ENCODE data around the gene ACLY. TPM values are rescaled to one million over a fixed set of nuclear protein-coding genes. Genes with fewer than 3 reads are reported as not detected.

The ACLY gene
- total and polyA plus RNA-seq, 2 donors (not counting 1 experiment from before 2014, with no cell fraction given): 40.2 to 91.5 TPM

DNA sequence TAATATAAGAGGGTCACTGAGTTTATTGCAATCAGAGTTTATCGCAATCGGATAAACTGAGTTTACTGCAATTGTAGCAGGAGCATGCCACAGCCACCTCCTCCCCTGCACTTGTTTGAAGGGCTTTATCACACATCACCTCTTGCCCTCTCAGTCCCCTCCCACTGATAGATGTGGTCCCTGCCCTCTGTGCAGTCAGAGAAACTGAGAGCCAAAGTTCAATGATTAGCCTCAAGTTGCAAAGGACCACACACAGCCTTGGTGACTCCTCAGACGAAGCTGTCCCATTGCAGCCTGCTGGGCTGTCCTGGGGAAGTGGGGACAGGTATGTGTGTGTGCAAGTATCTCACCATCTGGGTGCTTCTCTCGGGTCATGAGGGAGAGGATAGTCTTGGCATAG, 13.6 kb downstream of the ACLY start:
- 92% methylated on average over 2 of the region's 4 CpGs for WGBS (ENCODE audit: insufficient coverage)
- H3K27ac Mint-ChIP-seq: no peak overlapping the region
- no peak overlapping the region for H3K4me3 Mint-ChIP-seq
- H3K79me2 ChIP-seq (ENCODE audit: control insufficient read depth, insufficient read depth, low read length): peaks cover 6% of the 10 kb centered on the region
- peaks cover 1 to 84% of the 10 kb centered on the region in 2 experiments for H3K36me3 ChIP-seq (replicated peaks in 1 of 2; ENCODE audit: control extremely low read depth in 1 of 2, control insufficient read depth in 1 of 2, extremely low read depth in 1 of 2, insufficient read depth in 2 of 2, low read length in 1 of 2)
- H3K27me3 ChIP-seq (replicated peaks in 1 of 4; ENCODE audit: control extremely low read depth in 1 of 4, control insufficient read depth in 3 of 4, insufficient read depth in 4 of 4, low read length in 3 of 4): no peaks in the 10 kb centered on the region
- H3K9me3 ChIP-seq (ENCODE audit: control extremely low read depth in 1 of 3, control insufficient read depth in 2 of 3, insufficient read depth in 1 of 3, low read length in 2 of 3): no peaks in the 10 kb centered on the region
- TF ChIP-seq EZH2 (IDR thresholded peaks at IDR 0.05; ENCODE audit: borderline replicate concordance, insufficient read depth, low read depth, low read length, poor library complexity, severe bottlenecking): no peak
- TF ChIP-seq, protein P1, sequence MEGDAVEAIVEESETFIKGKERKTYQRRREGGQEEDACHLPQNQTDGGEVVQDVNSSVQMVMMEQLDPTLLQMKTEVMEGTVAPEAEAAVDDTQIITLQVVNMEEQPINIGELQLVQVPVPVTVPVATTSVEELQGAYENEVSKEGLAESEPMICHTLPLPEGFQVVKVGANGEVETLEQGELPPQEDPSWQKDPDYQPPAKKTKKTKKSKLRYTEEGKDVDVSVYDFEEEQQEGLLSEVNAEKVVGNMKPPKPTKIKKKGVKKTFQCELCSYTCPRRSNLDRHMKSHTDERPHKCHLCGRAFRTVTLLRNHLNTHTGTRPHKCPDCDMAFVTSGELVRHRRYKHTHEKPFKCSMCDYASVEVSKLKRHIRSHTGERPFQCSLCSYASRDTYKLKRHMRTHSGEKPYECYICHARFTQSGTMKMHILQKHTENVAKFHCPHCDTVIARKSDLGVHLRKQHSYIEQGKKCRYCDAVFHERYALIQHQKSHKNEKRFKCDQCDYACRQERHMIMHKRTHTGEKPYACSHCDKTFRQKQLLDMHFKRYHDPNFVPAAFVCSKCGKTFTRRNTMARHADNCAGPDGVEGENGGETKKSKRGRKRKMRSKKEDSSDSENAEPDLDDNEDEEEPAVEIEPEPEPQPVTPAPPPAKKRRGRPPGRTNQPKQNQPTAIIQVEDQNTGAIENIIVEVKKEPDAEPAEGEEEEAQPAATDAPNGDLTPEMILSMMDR (IDR thresholded peaks at IDR 0.05): no peak
- H3K4me2 ChIP-seq (replicated peaks; ENCODE audit: low read depth, low read length, poor library complexity, severe bottlenecking): no peak overlapping the region
- ChIA-PET POLR2A (interaction anchor here (0.6 kb wide), 1 partner anchor 901 kb away, joined by 4 read pairs; no protein-coding TSS in a partner anchor), CTCF (no interaction called here)
- DNase-seq: no peak
- H3K4me3 ChIP-seq (ENCODE audit: control extremely low read depth in 1 of 5, extremely low read depth in 1 of 5, insufficient read depth in 1 of 5, low read depth in 2 of 5, low read length in 4 of 5): no peak overlapping the region
- H3K9ac ChIP-seq (ENCODE audit: low read length): no peak overlapping the region
- no peaks in the 10 kb centered on the region for H3K9me3 Mint-ChIP-seq (ENCODE audit: insufficient read depth)
- H4K20me1 ChIP-seq (ENCODE audit: control insufficient read depth, insufficient read depth, low read length, poor library complexity, severe bottlenecking): peaks cover 6% of the 10 kb centered on the region
- ATAC-seq (ENCODE audit: low read depth): no peak
- intact Hi-C loops (cut with micrococcal nuclease): no loop called here
- H3K27me3 Mint-ChIP-seq: no peaks in the 10 kb centered on the region
- H3K27ac ChIP-seq (ENCODE audit: low read length in 2 of 2): no peak overlapping the region
- H3K4me1 ChIP-seq (ENCODE audit: control insufficient read depth in 2 of 2, insufficient read depth in 2 of 2, low read length in 2 of 2): no peaks in the 10 kb centered on the region
- H2AFZ ChIP-seq (ENCODE audit: insufficient read depth, low read depth, low read length, poor library complexity, severe bottlenecking): no peak overlapping the region
- H3K4me1 Mint-ChIP-seq: no peaks in the 10 kb centered on the region

DNA sequence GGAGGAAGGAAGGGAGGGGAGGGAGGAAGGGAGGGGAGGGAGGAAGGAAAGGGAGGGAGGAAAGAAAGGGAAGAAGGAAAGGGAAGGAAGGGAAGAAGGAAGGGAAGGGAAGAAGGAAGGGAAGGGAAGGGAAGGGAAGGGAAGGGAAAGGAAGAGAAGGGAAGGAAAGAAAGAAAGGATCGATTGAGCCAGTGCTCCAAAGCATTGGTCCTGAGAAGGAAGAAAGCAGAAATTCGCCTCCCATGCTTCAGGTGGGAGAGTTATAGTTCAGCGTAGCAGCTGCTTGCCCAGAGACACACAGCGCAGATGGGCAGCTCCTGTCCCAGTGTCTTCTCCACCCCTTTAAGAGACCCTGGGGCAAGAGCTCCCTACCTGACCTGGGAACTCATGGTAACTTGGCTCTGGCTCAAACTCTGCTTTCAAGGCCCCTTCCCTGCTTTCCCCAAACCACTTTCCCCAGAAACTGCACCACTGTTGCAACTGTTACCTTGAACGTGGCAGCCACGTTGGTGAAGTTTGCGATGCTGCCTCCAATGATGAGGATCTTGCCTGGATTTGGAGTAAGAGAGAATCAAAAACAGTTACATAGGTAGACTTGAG, 14.4 kb downstream of the ACLY start:
- H3K79me2 ChIP-seq (ENCODE audit: control insufficient read depth, insufficient read depth, low read length): peaks cover 6% of the 10 kb centered on the region
- WGBS (ENCODE audit: insufficient coverage): 93% methylated on average over 6 of the region's 7 CpGs
- no peaks in the 10 kb centered on the region for H3K9me3 ChIP-seq (ENCODE audit: control extremely low read depth in 1 of 3, control insufficient read depth in 2 of 3, insufficient read depth in 1 of 3, low read length in 2 of 3)
- no peak overlapping the region for H3K4me3 ChIP-seq (ENCODE audit: control extremely low read depth in 1 of 5, extremely low read depth in 1 of 5, insufficient read depth in 1 of 5, low read depth in 2 of 5, low read length in 4 of 5)
- H3K27ac Mint-ChIP-seq: no peak overlapping the region
- H3K4me1 ChIP-seq (ENCODE audit: control insufficient read depth in 2 of 2, insufficient read depth in 2 of 2, low read length in 2 of 2): no peaks in the 10 kb centered on the region
- H3K27me3 Mint-ChIP-seq: no peaks in the 10 kb centered on the region
- H3K4me1 Mint-ChIP-seq: no peaks in the 10 kb centered on the region
- peaks cover 5% of the 10 kb centered on the region for H4K20me1 ChIP-seq (ENCODE audit: control insufficient read depth, insufficient read depth, low read length, poor library complexity, severe bottlenecking)
- peaks cover 1 to 76% of the 10 kb centered on the region in 2 experiments for H3K36me3 ChIP-seq (replicated peaks in 1 of 2; ENCODE audit: control extremely low read depth in 1 of 2, control insufficient read depth in 1 of 2, extremely low read depth in 1 of 2, insufficient read depth in 2 of 2, low read length in 1 of 2)
- no peak for ATAC-seq (ENCODE audit: low read depth)
- no peak overlapping the region for H3K27ac ChIP-seq (ENCODE audit: low read length in 2 of 2)
- ChIA-PET CTCF (no interaction called here), POLR2A (no interaction called here)
- TF ChIP-seq, protein P1 (IDR thresholded peaks at IDR 0.05): no peak
- TF ChIP-seq EZH2 (IDR thresholded peaks at IDR 0.05; ENCODE audit: borderline replicate concordance, insufficient read depth, low read depth, low read length, poor library complexity, severe bottlenecking): no peak
- no peak overlapping the region for H3K9ac ChIP-seq (ENCODE audit: low read length)
- H3K9me3 Mint-ChIP-seq (ENCODE audit: insufficient read depth): no peaks in the 10 kb centered on the region
- no peak overlapping the region for H3K4me3 Mint-ChIP-seq
- no peak for DNase-seq
- H2AFZ ChIP-seq (ENCODE audit: insufficient read depth, low read depth, low read length, poor library complexity, severe bottlenecking): no peak overlapping the region
- H3K4me2 ChIP-seq (replicated peaks; ENCODE audit: low read depth, low read length, poor library complexity, severe bottlenecking): no peak overlapping the region
- intact Hi-C loops (cut with micrococcal nuclease): no loop called here
- no peaks in the 10 kb centered on the region for H3K27me3 ChIP-seq (replicated peaks in 1 of 4; ENCODE audit: control extremely low read depth in 1 of 4, control insufficient read depth in 3 of 4, insufficient read depth in 4 of 4, low read length in 3 of 4)
